Mesenteric fat pad (tissue), 1 donor: ENCODE results near the gene TIAL1. TPM values are rescaled to one million over a fixed set of nuclear protein-coding genes. Genes with fewer than 3 reads are reported as not detected.
"Not testable (repeated sequence)": the region's sequence is repeated elsewhere in the genome, so short reads cannot be mapped to it uniquely, and the experiment has no call there.

ENCODE experiments used
- DNase-seq: peaks from one replicate; pipeline ENCODE4 v3.0.0-alpha.2; 2020; ENCODE audit warnings: low spot score
- long read RNA-seq: library from polyadenylated mRNA; unstranded; transcript quantifications from one replicate; pipeline ENCODE4 v2.0.0, GENCODE V29; 2020
- total RNA-seq: library from RNA; stranded (reverse); fragmentation: NEBNext Ultra II Directional; extraction: Animal tissue kit (Norgen Biotek cat#: 25700); gene quantifications from one replicate; pipeline ENCODE4 v1.2.1, GENCODE V29; 2021
- donor health status: DM: yes; HTN: yes; CAD: no.

The TIAL1 gene
- total RNA-seq: 97.6 TPM
- long read RNA-seq, full-length matches to known transcripts: 8 of 14 reads
- long read RNA-seq, partial matches to known transcripts: 5 of 14 reads
- long read RNA-seq, other reads (novel, unspliced or antisense): 1 of 14 reads

DNA sequence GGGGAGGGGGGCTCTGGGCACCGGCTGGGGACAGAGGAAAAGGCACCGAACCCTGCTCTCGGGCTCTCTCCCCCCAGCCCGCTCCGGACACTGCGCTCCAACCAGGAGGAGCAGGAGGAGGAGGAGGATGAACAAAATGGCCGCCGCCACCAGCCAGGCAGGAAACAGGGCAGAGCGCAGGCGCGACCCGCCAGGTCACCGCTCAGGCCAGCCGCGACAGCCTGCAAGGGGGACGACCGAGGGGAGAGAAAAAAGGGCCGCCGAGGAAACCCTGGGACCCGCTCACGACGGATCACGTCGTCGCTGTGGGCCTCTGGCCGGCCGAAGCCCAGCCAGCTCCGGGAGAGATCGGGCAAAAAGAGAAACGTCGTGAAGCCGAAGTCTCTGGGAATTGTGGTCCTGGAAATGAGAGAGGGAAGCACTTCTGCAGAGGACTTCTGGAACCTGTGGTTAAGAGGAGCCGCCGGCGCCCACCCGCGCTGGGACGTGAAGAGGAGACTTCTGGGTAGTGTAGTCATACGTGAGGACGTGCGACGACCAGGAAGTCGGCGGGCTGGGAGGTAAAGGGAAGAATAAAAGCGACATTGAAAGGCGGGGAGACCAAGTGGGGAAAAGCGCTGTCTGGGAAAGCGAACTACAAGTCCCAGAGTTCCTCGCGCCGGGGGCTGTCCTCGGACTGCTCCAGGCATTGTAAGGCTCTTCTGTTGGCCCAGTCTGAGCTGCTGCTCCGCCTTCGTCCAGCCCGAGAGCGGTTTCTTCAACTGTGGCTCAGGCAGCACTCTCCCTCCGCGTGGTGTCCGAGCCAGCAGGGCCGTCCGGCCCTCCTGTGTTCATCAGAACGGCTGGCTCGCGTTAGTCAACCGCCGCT, at the start of gene TIAL1:
Gene TIAL1, minus strand, starts transcription at position 428 of the 868 bp plus-strand sequence. CDS start 499 bp downstream, outside the sequence.
- peak; percentile 97 for DNase-seq

DNA sequence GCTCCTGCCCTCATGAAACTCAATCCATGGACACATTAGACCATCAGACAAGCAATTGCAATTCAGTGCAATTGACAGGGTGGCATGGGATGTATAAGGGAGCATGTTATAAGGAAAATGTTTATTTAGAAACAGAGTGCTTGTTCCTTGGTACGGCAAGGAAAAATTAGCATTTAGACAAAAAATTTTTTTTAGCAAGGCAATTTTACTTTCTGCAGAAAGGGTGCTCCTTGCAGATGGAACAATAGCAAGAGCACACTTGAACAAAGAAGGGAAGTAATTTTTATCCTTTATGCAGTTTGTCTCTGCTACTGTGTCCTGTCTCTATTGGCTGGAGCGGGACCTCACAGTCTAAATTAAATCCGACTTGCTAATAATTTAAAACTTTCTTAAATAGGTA, 48.2 kb upstream of the TIAL1 start:
- no peak for DNase-seq

DNA sequence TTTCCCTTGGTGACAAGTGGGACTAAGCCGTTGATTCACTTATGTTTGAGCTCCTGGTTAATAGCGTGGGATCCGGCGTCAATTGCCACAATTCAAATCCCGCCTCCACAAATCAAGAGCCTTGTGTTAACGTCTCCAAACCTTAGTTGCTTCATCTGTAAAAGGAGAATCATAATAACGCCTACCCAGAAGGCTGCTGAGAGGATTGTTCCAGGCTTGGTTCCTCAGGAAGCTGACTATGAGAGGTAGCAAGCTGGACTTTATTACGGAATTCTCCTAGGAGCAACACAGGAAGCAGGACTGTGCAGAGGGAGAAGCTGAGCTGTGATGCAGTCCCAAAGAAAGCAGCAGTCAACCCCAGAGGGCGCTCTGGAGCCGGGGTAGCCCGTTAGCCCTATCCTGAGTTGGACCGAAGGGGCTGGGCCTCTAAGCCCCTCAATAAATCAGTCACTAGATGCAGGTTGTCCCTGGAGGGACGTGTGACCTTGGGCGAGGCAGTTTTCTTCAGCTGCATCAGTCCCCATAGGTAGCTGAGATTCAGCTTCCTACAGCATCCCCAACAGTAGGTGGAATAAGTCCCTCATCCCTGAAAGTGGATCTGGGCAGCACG, 47.5 kb upstream of the TIAL1 start:
- no peak for DNase-seq

DNA sequence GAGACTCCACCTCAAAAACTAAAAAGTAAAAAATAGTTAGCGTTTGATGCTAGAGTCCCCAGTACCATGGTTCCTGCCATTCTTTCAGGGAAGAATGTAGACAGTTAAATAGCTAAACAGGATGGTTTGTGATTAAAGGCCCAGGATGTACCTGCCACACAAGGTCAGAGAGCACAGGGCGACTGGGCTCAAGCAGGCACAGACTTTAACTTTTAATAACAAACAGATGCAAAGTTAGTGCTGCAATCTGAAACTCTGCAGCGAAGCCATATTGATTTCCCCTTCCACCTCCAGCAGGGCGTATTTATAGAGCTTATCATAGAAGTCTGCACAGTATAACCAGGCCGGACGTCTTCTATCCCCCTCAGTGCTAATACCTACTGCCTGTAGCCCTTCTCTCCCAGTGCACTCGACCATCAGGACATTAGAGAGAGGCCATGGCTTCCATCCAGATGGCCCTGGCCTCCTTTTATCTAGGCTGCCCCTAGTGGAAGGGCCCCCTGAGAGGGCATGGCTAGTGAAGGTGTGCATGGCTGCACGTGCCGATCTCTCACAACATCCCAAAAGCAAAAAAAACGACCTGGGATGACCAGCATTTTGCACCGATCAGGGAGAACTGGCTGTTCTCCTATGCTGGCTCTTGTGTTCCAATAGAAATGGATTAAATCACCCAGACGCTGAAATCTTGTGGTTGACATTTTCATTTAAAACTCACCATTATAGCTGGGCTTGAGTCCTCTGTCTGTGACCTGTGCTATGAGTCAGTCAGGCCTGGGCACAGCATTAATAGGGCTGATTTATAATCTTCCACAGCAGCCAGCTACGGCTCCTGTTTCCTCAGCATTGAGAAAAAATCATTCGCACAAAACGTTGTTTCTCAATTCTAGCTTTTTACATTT, 46.8 kb upstream of the TIAL1 start:
- DNase-seq: no peak

DNA sequence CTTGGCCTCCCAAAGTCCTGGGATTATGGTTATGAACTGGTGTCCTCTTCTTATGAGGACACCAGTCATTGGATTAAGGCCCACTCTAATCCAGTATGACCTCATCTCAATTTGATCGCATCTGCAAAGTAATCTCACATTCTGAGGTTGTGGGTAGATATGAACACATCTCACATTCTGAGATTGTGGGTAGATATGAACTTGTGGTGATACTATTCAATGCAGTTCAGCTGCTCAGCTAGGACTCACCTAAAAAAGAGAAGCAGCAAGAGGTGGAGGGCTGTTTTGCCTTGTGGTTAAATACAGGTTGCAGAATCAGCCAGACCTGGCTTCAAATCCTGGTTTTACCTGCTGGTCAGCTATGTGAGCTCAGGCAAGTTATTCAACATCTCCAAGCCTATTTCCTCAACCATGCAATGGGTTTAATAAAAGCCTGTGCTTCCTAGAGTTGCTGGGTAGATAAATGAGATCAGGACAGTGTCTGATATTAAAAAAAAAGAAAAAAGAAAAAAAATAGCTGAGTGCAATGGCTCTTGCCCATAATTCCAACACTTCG, 45.9 kb upstream of the TIAL1 start:
- no peak for DNase-seq

- no peak for DNase-seq
Measured at GRCh38 chr10:119640875-119641526, 44.2 kb upstream of the TIAL1 start.

GRCh38 chr10:119640384-119640783, 43.6 kb upstream of the TIAL1 start:
- DNase-seq: no peak

GRCh38 chr10:119638982-119639381, 42.2 kb upstream of the TIAL1 start:
- no peak for DNase-seq

DNA sequence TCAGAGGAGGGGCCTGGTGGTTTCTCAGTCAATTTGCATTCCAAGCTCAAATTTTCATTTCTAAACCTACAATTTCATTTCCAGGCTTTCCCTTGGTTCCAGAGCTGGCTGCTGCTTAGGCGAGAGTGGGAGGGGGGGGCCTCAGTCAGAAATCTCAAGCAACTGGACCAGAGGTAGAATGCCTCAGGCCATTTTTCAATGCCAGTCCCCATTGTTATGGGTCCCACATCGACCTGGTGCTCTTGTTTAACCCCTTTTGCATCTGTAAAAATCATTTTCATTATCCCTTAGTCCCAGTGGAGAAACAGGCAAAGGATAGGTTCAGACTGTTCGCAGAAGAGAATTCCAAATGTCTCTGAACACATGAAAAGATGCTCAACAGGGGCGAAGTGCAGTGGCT, 40.9 kb upstream of the TIAL1 start:
- no peak for DNase-seq

DNA sequence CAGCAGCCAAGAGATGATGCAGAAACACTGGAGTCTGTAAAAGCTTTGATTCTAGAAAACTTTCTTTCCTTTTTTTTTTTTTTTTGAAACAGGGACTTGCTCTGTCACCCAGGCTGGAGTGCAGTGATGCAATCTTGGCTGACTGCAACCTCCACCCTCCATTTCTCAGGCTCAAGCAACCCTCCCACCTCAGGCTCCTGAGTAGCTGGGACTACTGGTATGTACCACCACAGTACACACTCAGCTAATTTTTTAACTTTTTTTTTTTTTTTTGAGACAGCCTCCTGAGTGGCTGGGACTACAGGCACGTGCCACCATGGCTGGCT, 37.4 kb upstream of the TIAL1 start:
- DNase-seq: no peak

DNA sequence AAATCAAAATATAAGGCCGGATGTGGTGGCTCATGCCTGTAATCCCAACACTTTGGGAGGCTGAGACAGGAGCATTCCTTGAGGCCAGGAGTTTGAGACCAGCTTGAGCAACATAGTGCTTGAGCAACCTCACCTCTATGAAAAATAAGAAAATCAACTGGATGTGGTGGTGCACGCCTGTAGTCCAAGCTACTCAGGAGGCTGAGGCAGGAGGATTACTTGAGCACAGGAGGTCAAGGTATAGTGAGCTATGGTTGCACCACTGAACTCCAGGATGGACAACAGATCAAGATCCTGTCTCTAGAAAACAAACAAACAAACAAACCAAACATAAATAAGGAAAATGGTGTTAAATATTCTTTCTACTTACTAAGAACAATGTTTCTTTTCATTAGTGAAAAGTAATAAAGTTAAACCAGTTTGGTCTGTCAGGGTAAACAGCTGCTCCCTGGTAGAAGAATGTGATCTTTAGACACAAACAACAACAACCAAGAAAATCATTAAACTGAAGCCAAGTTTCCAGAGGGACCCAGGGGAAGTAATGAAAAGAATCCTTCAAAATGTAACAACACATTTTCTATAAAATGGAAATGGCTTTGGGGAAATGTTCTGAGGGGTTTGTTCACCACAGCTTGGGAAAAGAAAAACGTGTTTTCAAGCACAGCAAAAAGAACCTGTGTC, 36.9 kb upstream of the TIAL1 start:
- no peak for DNase-seq

GRCh38 chr10:119630300-119630699, 33.5 kb upstream of the TIAL1 start:
- DNase-seq: no peak

- no peak for DNase-seq
Measured at GRCh38 chr10:119625570-119626280, 29.0 kb upstream of the TIAL1 start.

DNA sequence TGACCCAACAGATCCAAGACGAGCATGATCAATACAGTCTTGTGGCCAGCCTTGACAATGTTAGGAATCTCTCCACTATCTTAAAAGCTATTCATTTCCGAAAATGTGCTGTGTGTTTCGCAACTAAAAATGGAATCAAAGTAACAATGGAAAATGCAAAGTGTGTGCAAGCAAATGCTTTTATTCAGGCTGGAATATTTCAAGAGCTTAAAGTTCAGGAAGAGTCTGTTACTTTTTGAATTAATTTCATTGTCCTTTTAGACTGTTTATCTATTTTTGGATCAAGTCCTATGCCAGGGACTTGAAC, 24.3 kb upstream of the TIAL1 start:
- DNase-seq: no peak

- DNase-seq: no peak
Measured at GRCh38 chr10:119620241-119621077, 23.7 kb upstream of the TIAL1 start.

DNA sequence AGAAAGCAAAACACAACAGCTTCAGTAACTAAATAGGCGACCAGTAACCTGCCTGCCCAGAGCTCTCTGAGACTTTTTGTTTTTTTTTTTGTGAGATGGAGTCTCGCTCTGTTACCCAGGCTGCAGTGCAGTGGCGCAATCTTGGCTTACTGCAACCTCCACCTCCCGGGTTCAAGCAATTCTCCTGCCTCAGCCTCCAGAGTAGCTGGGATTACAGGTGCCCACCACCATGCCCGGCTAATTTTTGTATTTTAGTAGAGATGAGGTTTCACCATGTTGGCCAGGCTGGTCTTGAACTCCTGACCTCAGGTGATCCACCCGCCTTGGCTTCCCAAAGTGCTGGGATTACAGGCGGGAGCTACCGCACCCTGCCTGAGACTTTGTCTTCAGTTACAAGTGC, 23.0 kb upstream of the TIAL1 start:
- not testable (repeated sequence) for DNase-seq

- DNase-seq: no peak
Measured at GRCh38 chr10:119619215-119619614, 22.5 kb upstream of the TIAL1 start.

DNA sequence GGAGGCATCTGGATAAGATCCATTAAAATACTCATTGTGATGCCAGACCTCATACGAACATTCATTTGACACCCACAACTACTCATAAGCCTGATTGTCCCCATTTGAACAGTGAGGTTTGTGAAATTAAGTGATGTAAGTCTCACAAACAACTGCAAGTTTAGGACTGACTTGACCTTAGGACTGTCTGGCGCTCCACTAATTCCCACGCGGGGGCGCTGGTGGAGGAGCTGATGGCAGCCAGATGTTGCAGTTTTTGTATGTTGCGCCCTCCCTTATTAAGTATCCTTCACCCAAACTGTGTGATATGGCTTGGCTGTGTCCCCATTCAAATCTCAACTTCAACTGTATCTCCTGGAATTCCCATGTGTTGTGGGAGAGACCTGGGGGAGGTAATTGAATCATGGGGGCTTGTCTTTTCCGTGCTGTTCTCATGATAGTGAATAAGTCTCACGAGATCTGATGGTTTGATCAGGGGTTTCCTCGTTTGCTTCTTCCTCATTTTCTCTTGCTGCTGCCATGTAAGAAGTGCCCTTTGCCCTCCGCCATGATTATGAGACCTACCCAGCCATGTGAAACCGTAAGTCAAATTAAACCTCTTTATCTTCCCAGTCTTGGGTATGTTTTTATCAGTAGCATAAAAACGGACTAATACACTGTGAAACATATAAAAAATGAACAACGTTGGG, 20.3 kb upstream of the TIAL1 start:
- DNase-seq: no peak
